KMS-11 (cell line): ENCODE results near the gene PBXIP1.

Experiments used
- H2AFZ ChIP-seq: fragments of 200-600 bp; sonication (generic); 2 replicates; pipeline ENCODE4 v1.6.1; 2016; ENCODE audit warnings: antibody characterized with exemption, mixed run types, low read depth
- H3K27ac ChIP-seq: fragments of 200-600 bp; sonication (generic); 2 replicates; pipeline ENCODE4 v1.6.1; 2016; ENCODE audit warnings: mild to moderate bottlenecking, mixed run types
- H3K27me3 ChIP-seq: fragments of 200-600 bp; sonication (generic); 2 replicates; pipeline ENCODE4 v1.6.1; 2017; ENCODE audit warnings: mild to moderate bottlenecking, low read depth, mixed run types, moderate library complexity; ENCODE audit not compliant: insufficient read depth
- H3K36me3 ChIP-seq: fragments of 200-600 bp; sonication (generic); 2 replicates; pipeline ENCODE4 v1.6.1; 2017; ENCODE audit warnings: mild to moderate bottlenecking, mixed run types; ENCODE audit not compliant: insufficient read depth
- H3K4me1 ChIP-seq: fragments of 200-600 bp; sonication (generic); 2 replicates; pipeline ENCODE4 v1.6.1; 2016; ENCODE audit warnings: mild to moderate bottlenecking, low read depth, mixed run types; ENCODE audit not compliant: poor library complexity, severe bottlenecking
- H3K4me2 ChIP-seq: fragments of 200-600 bp; sonication (generic); 2 replicates; pipeline ENCODE4 v1.7.0; 2016; ENCODE audit warnings: mild to moderate bottlenecking, mixed run types
- H3K4me3 ChIP-seq: fragments of 200-600 bp; sonication (generic); IDR thresholded peaks from 2 replicates; pipeline ENCODE4 v1.6.1; 2017; ENCODE audit warnings: low read depth, low read length, mixed read lengths; ENCODE audit not compliant: insufficient read depth
- H3K79me2 ChIP-seq: fragments of 200-600 bp; sonication (generic); 2 replicates; pipeline ENCODE4 v1.6.1; 2016; ENCODE audit warnings: low read depth, mixed run types; ENCODE audit not compliant: insufficient read depth
- H3K9ac ChIP-seq: fragments of 200-600 bp; sonication (generic); 2 replicates; pipeline ENCODE4 v1.6.1; 2016; ENCODE audit warnings: mild to moderate bottlenecking, mixed run types
- H4K20me1 ChIP-seq: fragments of 200-600 bp; sonication (generic); 2 replicates; pipeline ENCODE4 v1.6.1; 2016; ENCODE audit warnings: mild to moderate bottlenecking, mixed run types; ENCODE audit not compliant: insufficient read depth
- CTCF ChIP-seq: fragments of 200-600 bp; sonication (generic); conservative IDR thresholded peaks from 2 replicates; pipeline ENCODE4 v1.6.1; 2017; ENCODE audit warnings: low read depth, mild to moderate bottlenecking, antibody characterized with exemption, low read length, moderate library complexity, mixed read lengths

Gene PBXIP1

GRCh38 chr1:154936555-154937084 lies 19.3 kb downstream of the PBXIP1 start, which contains the start of gene PMVK:
TSS of gene PMVK (minus strand) at chr1:154936719. CDS start at chr1:154936685, 34 bp downstream.
- TF ChIP-seq CTCF: peak; percentile 82
- no peaks in the 10 kb centered on the region for H3K27me3 ChIP-seq
- H3K36me3 ChIP-seq: no peaks in the 10 kb centered on the region
- peak within 1 kb of the TSS; percentile 86 for H3K4me2 ChIP-seq
- H3K9ac ChIP-seq: peak within 1 kb of the TSS; percentile 86
- H3K4me3 ChIP-seq: peak within 1 kb of the TSS; percentile 98
- peaks cover 58% of the 10 kb centered on the region for H3K4me1 ChIP-seq
- H4K20me1 ChIP-seq: no peaks in the 10 kb centered on the region
- peak within 1 kb of the TSS; percentile 84 for H3K27ac ChIP-seq
- H3K79me2 ChIP-seq: peaks cover 27% of the 10 kb centered on the region
- H2AFZ ChIP-seq: peak within 1 kb of the TSS; percentile 56

GRCh38 chr1:154935749-154936554 lies 19.9 kb downstream of the PBXIP1 start:
- H3K4me1 ChIP-seq: peaks cover 52% of the 10 kb centered on the region
- H3K9ac ChIP-seq: peak overlapping the region; percentile 86

GRCh38 chr1:154934358-154934948 lies 21.4 kb downstream of the PBXIP1 start:
- Histone ChIP-seq H3K36me3 (no peaks in the 10 kb centered on the region), H3K27me3 (no peaks in the 10 kb centered on the region), H3K4me3 (no peak overlapping the region), H4K20me1 (no peaks in the 10 kb centered on the region), H3K4me1 (peaks cover 37% of the 10 kb centered on the region), H3K9ac (no peak overlapping the region), H3K79me2 (peaks cover 27% of the 10 kb centered on the region), H3K4me2 (no peak overlapping the region; the same call in 1 of the 2 replicates), H3K27ac (no peak overlapping the region), H2AFZ (no peak overlapping the region)
- TF ChIP-seq CTCF: no peak

More at GRCh38 chr1:154935749-154936554, 19.9 kb downstream of the PBXIP1 start:
- no peaks in the 10 kb centered on the region for H3K36me3 ChIP-seq
- no peak for TF ChIP-seq CTCF
- H3K27me3 ChIP-seq: no peaks in the 10 kb centered on the region
- H4K20me1 ChIP-seq: no peaks in the 10 kb centered on the region
- H2AFZ ChIP-seq: peak overlapping the region; percentile 56
- peak overlapping the region; percentile 86 for H3K4me2 ChIP-seq
- peak overlapping the region; percentile 98 for H3K4me3 ChIP-seq
- peaks cover 27% of the 10 kb centered on the region for H3K79me2 ChIP-seq
- H3K27ac ChIP-seq: peak overlapping the region; percentile 84

- peaks cover 27% of the 10 kb centered on the region for H3K79me2 ChIP-seq
- no peak overlapping the region for H3K4me3 ChIP-seq
- no peak overlapping the region for H3K9ac ChIP-seq
- H3K36me3 ChIP-seq: no peaks in the 10 kb centered on the region; the same call in 1 of the 2 replicates
- H3K4me2 ChIP-seq: no peak overlapping the region
- H2AFZ ChIP-seq: no peak overlapping the region
- peaks cover 14% of the 10 kb centered on the region for H3K4me1 ChIP-seq
- no peaks in the 10 kb centered on the region for H3K27me3 ChIP-seq
- no peaks in the 10 kb centered on the region for H4K20me1 ChIP-seq
- no peak overlapping the region for H3K27ac ChIP-seq
- no peak for TF ChIP-seq CTCF
Observed at GRCh38 chr1:154931940-154932487, 23.9 kb downstream of the PBXIP1 start.
